Measurements from ENCODE around the gene HOTAIR.

The HOTAIR gene

DNA sequence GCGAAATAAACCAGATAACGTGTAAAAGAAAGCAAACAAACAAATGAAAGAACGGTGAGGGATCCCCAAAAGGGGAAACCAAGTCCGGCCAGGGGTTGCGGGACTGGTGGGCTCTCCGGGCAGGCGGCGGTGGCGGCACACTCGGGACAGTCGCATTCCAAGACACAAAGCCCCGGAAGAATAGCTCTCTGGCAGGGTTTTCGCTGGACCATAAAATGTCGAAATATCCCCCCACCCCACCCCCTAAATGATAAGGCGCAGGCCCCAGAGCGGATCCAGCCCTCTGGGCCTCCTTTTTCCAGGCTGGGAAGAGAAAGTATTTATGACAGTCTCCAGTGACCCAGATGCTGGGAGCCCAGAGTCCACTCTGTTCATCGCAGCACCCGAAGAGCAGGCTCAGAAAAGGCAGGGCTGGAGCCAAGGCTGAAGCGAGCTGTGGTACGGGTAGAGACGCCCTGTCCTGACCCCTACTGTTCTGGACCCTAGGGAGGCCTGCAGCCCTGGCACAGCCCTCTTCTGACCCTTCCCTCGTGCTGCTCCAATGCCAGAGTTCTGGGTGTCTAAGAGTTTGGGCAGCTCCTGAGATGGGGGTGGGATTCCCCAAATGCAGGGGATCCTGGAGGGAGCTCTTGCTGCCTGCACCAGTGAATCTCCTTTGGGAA, 31.9 kb upstream of the HOTAIR start:
- no peak for DNase-seq (ENCODE audit: low read depth)
- H3K4me3 ChIP-seq (ENCODE audit: control insufficient read depth, low read depth, low read length) = no peak overlapping the region
- TF ChIP-seq, protein P1, sequence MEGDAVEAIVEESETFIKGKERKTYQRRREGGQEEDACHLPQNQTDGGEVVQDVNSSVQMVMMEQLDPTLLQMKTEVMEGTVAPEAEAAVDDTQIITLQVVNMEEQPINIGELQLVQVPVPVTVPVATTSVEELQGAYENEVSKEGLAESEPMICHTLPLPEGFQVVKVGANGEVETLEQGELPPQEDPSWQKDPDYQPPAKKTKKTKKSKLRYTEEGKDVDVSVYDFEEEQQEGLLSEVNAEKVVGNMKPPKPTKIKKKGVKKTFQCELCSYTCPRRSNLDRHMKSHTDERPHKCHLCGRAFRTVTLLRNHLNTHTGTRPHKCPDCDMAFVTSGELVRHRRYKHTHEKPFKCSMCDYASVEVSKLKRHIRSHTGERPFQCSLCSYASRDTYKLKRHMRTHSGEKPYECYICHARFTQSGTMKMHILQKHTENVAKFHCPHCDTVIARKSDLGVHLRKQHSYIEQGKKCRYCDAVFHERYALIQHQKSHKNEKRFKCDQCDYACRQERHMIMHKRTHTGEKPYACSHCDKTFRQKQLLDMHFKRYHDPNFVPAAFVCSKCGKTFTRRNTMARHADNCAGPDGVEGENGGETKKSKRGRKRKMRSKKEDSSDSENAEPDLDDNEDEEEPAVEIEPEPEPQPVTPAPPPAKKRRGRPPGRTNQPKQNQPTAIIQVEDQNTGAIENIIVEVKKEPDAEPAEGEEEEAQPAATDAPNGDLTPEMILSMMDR (IDR thresholded peaks at IDR 0.05; ENCODE audit: control insufficient read depth, insufficient read depth, low read depth, low read length, missing control alignments) = no peak

DNA sequence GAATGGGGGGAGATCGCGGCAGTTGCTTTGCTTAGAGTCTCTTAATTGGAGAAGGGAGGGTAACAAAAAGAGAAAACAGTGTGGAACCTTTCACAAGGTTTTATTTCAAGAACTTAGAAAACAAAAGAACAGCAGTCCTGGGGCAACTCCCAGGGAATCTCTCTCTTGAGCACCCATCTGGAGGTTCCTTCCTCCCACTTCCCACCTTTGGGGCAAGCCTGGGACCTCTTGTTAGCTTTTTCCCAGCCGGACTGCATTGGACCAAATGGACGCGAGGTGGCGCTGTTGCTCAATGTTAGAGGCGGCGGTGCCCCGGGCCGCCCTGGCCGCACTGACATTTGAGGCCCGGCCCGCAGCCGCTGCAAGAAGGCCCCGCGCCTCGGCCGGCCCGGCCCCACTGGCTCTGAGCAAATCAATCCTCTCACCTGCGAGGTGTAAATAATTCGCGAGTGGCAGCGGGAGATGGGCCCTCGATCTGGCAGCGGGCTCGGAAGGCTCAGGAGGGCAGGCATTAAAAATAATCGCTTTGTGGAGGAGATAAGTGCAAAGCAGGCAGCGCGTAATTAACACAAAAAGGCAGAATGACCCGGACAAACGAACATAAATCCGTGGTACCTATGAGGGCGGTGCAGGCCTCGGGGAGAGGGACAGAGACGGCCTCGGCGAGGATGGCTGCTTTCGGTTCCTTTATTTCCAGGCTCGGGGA, 31.3 kb upstream of the HOTAIR start:
- TF ChIP-seq, protein P1 (IDR thresholded peaks at IDR 0.05; ENCODE audit: control insufficient read depth, insufficient read depth, low read depth, low read length, missing control alignments) = peak; percentile 82
- H3K4me3 ChIP-seq (ENCODE audit: control insufficient read depth, low read depth, low read length) = no peak overlapping the region
- DNase-seq (ENCODE audit: low read depth) = no peak

DNA sequence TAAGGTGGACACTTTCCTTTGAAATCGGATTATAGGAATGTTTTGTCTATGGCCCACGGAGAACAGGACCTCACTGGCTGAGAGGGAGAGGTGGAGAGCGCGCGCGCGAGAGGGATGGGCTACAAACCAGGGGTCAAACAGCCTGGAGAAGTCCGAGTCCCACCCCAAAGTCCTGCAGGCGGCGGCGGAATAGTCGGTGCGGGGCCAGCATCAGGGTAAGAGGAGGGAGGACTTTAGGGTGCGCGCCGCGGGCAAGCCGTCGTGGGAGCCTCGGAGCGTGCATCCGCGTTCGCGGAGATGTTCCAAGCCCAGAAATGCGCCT, 30.7 kb upstream of the HOTAIR start:
- TF ChIP-seq, protein P1 (IDR thresholded peaks at IDR 0.05; ENCODE audit: control insufficient read depth, insufficient read depth, low read depth, low read length, missing control alignments) = no peak
- no peak for DNase-seq (ENCODE audit: low read depth)
- H3K4me3 ChIP-seq (ENCODE audit: control insufficient read depth, low read depth, low read length) = no peak overlapping the region

DNA sequence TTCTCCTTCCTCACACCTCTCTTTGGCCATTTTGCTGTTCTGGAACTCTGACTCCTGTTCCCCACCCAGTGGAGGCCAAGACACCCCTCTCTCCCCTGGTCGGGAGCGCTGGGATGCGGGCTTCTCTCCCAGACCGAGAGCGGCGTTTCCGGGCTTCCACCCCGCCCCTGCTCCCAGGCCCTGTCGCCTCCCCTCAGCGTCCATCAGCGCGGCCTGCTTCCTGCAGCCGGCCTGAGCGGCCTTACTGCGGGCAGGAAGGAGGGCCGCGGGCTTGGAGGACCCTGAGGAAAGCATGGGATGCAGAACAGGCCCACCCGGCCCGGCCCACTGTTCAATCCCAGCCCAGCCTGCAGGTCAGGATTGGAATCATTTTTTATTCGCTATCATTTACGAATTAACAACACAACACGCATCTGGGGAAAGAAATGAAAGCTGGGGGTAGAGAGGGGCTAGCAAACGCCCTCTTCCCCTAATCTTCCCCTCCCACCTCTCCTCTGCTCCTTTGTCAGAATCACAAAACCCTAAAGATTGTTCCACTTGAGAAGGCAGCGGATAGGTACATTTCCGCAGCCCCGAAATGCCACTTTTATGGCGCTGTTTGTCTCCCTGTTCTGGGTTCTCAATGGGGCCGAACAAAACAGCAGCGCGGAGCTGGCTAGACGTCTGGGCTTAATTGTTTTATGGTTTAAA, 30.2 kb upstream of the HOTAIR start:
- TF ChIP-seq, protein P1 (IDR thresholded peaks at IDR 0.05; ENCODE audit: control insufficient read depth, insufficient read depth, low read depth, low read length, missing control alignments) = no peak
- DNase-seq (ENCODE audit: low read depth) = no peak
- H3K4me3 ChIP-seq (ENCODE audit: control insufficient read depth, low read depth, low read length) = no peak overlapping the region

DNA sequence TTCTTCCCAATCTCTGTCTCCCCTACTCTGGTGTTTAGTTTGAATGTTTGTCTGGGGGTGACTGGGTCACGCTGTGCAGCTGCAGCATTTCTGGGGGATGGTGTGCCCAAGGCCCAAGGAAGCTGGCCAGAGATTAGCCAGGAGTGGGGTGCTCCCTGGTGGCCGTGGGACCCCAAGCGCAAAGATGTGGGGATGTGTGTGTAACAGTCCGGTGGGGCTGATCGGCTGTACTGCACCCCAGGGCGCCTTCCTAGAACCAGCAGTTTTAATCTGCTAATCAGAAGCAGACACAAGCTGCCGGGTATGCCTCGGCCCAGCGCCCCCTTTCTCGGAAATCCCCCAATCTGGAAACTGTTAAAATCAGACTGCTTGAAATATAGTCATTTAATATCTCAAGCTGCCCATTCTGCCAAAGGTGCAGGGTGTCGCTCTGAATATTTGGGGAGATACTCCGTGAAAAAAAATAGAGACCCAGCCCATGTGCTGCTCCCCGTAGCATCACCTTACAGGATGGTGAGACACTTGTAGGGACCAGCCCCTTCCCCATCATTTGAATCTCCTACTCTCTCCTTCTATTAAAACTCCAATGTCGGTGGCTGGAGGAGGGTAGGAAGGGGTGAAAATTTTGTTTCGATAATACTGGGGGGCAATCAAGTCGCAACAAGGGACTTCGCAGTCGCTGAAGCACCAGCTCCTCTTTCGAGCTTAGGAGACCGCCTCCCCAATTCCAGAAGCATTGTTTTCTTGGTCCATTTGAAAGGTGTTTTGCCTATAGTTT, 29.5 kb upstream of the HOTAIR start:
- no peak for DNase-seq (ENCODE audit: low read depth)
- no peak overlapping the region for H3K4me3 ChIP-seq (ENCODE audit: control insufficient read depth, low read depth, low read length)
- TF ChIP-seq, protein P1 (IDR thresholded peaks at IDR 0.05; ENCODE audit: control insufficient read depth, insufficient read depth, low read depth, low read length, missing control alignments) = peak; percentile 28

DNA sequence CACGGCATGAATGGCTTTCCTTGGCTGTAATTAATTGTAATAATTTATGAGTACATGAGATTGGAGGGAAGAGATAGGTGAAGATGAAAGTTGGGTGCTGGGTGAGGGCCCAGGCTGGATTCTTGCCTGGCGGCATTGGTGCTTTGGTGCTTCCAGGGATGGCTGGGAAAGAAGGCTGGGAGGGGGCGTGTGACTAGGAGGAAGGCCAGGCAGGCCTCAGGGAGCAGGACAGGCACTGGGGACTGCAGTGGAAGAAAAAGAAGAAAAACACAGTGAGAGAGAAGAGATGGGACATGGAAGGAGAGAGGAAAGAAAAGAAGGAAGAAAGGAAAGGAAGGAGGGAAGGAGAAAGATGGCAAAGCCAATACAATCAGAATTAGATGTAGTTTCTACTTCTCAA, 28.9 kb upstream of the HOTAIR start:
- DNase-seq (ENCODE audit: low read depth) = no peak
- no peak overlapping the region for H3K4me3 ChIP-seq (ENCODE audit: control insufficient read depth, low read depth, low read length)
- TF ChIP-seq, protein P1 (IDR thresholded peaks at IDR 0.05; ENCODE audit: control insufficient read depth, insufficient read depth, low read depth, low read length, missing control alignments) = no peak

All from AG09309 (cell line).